GM20431 (cell line): Measurements from ENCODE around the gene GDAP2.

Source experiments
- in situ Hi-C: fragments of 300-500 bp; cut with MseI, MboI; formaldehyde crosslinking; loops from one replicate; pipeline ENCODE4 v1.15.0; 2020; ENCODE audit warnings: low sequenced_read_pairs; ENCODE audit not compliant: unreplicated experiment

GDAP2 gene

DNA sequence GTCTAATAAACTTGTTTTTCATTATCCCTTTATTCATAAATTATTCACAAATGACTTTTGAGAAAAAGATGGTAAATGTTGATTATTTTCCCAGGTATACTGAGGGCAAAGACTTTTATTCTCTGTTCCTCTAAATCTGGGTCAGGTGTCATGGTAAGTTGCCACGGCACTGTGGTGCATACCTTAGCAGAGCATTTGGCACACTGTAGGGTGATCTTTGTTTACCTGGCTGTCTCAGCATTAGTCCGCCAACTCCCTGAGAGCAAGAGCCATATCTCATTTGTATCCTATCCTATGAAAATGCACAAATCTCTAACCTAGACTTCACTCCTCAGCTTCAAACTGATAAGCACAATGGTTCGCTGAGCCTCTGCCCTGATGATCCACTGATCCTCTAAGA, 24.9 kb downstream of the GDAP2 start:
- in situ Hi-C loops: no loop called here

DNA sequence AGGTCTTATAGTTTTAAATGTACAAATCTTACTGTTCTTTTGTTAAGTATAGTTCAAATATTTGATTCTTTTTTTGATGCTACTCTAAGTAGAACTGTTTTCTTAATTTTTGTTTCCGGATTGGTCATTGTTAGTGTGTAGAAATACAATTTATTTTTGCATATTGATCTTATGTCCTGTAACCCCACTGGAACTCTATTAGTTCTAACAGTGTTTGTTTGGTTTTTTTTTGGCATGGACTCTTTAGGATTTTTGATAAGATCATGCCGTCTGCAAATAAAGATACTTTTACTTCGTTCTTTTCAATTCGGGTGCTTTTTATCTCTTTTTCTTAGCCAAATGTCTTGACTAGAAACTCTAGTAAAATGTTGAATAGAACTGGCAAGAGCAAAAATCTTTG, 26.5 kb downstream of the GDAP2 start:
- in situ Hi-C loops: no loop called here

GRCh38 chr1:117899801-117900200, 29.6 kb downstream of the GDAP2 start:
- in situ Hi-C loops: no loop called here

GRCh38 chr1:117897551-117897950, 31.9 kb downstream of the GDAP2 start:
- in situ Hi-C loops: no loop called here

- in situ Hi-C loops: no loop called here
Measured at GRCh38 chr1:117895482-117896114, 33.8 kb downstream of the GDAP2 start.

GRCh38 chr1:117894078-117894477, 35.3 kb downstream of the GDAP2 start:
- in situ Hi-C loops: no loop called here

- in situ Hi-C loops: no loop called here
Measured at GRCh38 chr1:117892512-117892911, 36.9 kb downstream of the GDAP2 start.

- in situ Hi-C loops: no loop called here
Measured at GRCh38 chr1:117890452-117890851, 39.0 kb downstream of the GDAP2 start.

DNA sequence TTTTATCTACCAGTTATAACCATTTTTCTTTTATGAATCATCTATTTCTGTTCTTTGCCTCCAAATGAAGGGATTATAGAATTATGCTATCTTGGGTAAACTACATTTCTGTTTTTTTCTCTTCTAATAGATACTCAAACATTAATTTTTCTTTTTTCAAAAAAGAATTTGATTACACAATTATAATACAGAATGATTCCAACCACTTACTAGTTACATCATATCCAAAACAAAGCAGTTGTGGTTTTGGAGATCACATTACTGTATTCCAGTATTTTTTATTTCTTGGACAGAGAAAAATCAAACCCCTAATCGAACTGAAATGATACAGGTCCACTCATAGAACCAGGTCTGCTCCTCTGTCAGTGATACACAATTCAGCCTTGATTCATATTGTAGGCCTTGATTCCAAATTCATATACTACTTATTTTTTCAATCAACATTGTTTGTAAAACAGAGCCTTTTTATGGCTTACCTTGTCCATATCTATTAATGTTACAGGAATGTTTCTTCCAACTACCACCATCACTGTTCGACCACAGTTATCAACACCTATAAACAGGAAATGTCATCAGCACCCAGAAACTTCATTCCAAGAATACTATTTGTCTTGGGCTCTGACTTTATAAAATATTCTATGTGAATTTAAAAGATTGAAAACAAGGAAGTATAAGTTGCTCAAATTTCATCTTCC, 43.2 kb downstream of the GDAP2 start:
- in situ Hi-C loops: no loop called here

DNA sequence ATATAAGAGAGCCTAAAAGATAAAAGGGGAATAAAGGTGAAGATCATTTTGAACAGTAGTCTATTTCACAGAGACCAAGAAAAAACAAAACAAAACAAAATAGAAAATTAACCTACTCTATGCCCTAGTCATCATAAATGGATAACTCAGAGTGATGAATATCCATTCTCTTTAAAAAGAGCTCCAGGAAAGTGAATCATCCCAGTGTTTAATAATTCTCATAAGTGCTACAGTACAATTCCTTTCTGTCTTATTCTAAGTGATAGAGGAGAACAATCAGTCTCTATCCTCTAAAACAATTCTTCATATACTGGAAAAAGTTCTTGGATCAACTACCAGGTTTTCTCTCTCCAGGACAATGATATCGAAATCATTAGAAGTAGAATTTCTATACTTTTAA, 45.8 kb downstream of the GDAP2 start:
- in situ Hi-C loops: no loop called here

DNA sequence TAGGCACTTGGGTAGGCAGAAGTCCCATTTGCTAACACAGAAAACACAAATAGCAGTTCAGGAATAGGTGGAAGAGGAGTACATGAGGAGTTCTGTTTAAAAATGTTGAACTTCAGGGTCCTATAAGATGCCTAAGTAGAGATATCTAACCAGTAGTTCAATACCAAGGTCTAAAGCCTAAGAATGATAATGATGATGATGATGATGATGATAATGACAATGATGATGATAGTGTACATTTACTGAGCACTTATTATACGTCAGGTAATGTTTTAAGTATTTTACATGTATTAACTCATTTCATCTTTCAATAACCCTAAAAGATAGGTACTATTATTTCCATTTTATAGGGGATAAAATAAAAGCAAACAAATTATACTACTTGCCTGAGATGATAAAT, 50.1 kb downstream of the GDAP2 start:
- in situ Hi-C loops: no loop called here

DNA sequence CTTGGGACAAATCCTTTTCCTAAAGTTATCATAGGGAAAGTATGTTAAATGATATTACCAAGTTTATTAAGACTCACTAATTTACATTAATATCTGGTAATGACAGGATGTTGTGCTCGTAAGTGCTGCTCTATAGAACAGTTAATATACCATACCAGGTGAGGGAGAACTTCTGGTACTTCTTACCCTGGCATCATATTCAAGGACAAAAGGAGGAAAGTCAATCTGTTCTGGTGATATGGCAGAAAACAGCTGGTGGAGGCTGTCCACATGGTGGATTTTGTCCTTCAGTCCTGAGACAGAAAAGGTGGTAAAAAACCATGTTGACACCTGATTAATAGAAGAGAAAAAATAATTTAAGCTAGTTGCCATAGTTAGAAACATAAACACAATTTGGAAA, 51.6 kb downstream of the GDAP2 start:
- in situ Hi-C loops: no loop called here

GRCh38 chr1:117871013-117871412, 58.4 kb downstream of the GDAP2 start:
- in situ Hi-C loops: no loop called here

- in situ Hi-C loops: no loop called here
Measured at GRCh38 chr1:117861694-117862093, 67.7 kb downstream of the GDAP2 start.

GRCh38 chr1:117860896-117861610, 68.4 kb downstream of the GDAP2 start:
- in situ Hi-C loops: no loop called here

GRCh38 chr1:117859901-117860300, 69.5 kb downstream of the GDAP2 start:
- in situ Hi-C loops: no loop called here

DNA sequence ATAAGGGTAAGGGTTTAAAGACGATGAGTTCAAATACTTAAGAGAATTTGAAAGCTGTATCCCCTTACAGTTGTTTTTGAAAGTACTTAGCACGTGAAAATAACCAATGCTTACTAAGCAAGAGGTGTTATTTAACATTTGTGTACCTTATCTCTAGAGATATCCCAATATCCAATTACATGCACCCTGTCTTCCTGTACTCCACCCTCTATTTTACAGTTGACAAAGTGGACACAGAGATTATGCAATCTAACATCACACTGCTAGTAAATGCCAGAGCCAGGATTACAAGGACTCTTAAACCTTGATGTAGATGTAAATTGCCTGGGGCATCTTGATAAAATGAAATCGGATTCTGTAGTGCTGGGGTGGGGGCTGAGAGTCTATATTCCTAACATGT, 72.0 kb downstream of the GDAP2 start:
- in situ Hi-C loops: no loop called here

- in situ Hi-C loops: no loop called here
Measured at GRCh38 chr1:117852853-117853553, 76.4 kb downstream of the GDAP2 start.

GRCh38 chr1:117851687-117852086, 77.7 kb downstream of the GDAP2 start:
- in situ Hi-C loops: no loop called here

GRCh38 chr1:117846674-117847425, 82.6 kb downstream of the GDAP2 start:
- in situ Hi-C loops: no loop called here
